ENCODE measurements around the gene MAEA.

DNA sequence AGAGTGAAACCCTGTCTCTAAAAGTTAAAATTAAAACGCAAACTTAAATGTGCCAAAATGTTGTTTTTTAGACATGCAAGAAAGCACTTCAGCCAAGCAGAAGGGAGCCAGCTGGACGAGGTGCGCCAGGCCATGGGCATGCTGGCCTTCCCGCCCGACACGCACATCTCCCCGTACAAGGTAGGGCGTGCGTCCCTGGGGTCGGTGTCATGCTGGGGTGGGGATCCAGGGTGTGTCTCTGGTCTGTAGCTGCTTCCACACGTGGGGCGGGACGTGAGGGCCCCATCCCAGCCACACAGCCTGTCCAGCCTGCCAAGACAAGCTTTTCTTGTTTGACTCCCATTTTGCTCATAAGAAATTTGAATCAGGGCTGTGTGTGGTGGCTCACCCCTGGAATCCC is 43.0 kb downstream of the MAEA start:
- TF ChIP-seq POLR2AphosphoS5 (IDR thresholded peaks at IDR 0.05; ENCODE audit: low read length), result no peak
- no peak for TF ChIP-seq BACH1 (IDR thresholded peaks at IDR 0.05; ENCODE audit: borderline replicate concordance)
- TF ChIP-seq, protein P1, sequence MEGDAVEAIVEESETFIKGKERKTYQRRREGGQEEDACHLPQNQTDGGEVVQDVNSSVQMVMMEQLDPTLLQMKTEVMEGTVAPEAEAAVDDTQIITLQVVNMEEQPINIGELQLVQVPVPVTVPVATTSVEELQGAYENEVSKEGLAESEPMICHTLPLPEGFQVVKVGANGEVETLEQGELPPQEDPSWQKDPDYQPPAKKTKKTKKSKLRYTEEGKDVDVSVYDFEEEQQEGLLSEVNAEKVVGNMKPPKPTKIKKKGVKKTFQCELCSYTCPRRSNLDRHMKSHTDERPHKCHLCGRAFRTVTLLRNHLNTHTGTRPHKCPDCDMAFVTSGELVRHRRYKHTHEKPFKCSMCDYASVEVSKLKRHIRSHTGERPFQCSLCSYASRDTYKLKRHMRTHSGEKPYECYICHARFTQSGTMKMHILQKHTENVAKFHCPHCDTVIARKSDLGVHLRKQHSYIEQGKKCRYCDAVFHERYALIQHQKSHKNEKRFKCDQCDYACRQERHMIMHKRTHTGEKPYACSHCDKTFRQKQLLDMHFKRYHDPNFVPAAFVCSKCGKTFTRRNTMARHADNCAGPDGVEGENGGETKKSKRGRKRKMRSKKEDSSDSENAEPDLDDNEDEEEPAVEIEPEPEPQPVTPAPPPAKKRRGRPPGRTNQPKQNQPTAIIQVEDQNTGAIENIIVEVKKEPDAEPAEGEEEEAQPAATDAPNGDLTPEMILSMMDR (IDR thresholded peaks at IDR 0.05 in 2 of 3, conservative IDR thresholded peaks at IDR 0.05 in 1 of 3; ENCODE audit: control insufficient read depth in 2 of 3, extremely low read depth in 1 of 3, insufficient read depth in 1 of 3, low read depth in 3 of 3, low read length in 3 of 3), result no peak
- no peak for TF ChIP-seq IKZF1 (conservative IDR thresholded peaks at IDR 0.05)
- TF ChIP-seq CBFB (IDR thresholded peaks at IDR 0.05; ENCODE audit: low read depth), result no peak
- TF ChIP-seq ELK1 (IDR thresholded peaks at IDR 0.05; ENCODE audit: low read depth, low read length), result no peak
- TF ChIP-seq SP1 (IDR thresholded peaks at IDR 0.05; ENCODE audit: low read depth, low read length), result no peak
- no peak for TF ChIP-seq ETV6 (conservative IDR thresholded peaks at IDR 0.05 in 1 of 2, IDR thresholded peaks at IDR 0.05 in 1 of 2; ENCODE audit: borderline replicate concordance in 1 of 2, low read depth in 1 of 2)
- no peak for TF ChIP-seq YY1 (IDR thresholded peaks at IDR 0.05; ENCODE audit: low read depth, low read length)

Measured in GM12878 (cell line).